HG02884 (cell line): Measurements from ENCODE around the gene CES3.
"Not testable (repeated sequence)": the region's sequence is repeated elsewhere in the genome, so short reads cannot be mapped to it uniquely, and the experiment has no call there.

Experiments
- ATAC-seq: cut with Tn5 transposase; IDR thresholded peaks from one replicate; pipeline ENCODE4 v1.9.1; 2021; ENCODE audit warnings: mild to moderate bottlenecking, moderate library complexity; ENCODE audit not compliant: unreplicated experiment

Gene CES3

GRCh38 chr16:66964049-66964448, 3.0 kb downstream of the CES3 start:
- no peak for ATAC-seq

- ATAC-seq, result no peak
Measured at GRCh38 chr16:66968847-66969246, 7.8 kb downstream of the CES3 start.

- no peak for ATAC-seq
Measured at GRCh38 chr16:66970775-66971720, 10.0 kb downstream of the CES3 start.

- ATAC-seq, result no peak
Measured at GRCh38 chr16:66972983-66973382, 11.9 kb downstream of the CES3 start.

GRCh38 chr16:66973716-66974115, 12.7 kb downstream of the CES3 start:
- ATAC-seq, result no peak

- not testable (repeated sequence) for ATAC-seq
Measured at GRCh38 chr16:66974156-66974931, 13.3 kb downstream of the CES3 start.

GRCh38 chr16:66974932-66975246, 13.8 kb downstream of the CES3 start:
- not testable (repeated sequence) for ATAC-seq

- ATAC-seq, result no peak
Measured at GRCh38 chr16:66975302-66975893, 14.3 kb downstream of the CES3 start.

GRCh38 chr16:66976746-66977145, 15.7 kb downstream of the CES3 start:
- ATAC-seq, result no peak

- ATAC-seq, result peak; percentile 70
Measured at GRCh38 chr16:66977341-66978113, 16.5 kb downstream of the CES3 start.

GRCh38 chr16:66979011-66979717, 18.1 kb downstream of the CES3 start:
- ATAC-seq, result no peak

- ATAC-seq, result no peak
Measured at GRCh38 chr16:66983033-66983432, 22.0 kb downstream of the CES3 start.

GRCh38 chr16:66984892-66985311, 23.8 kb downstream of the CES3 start:
- ATAC-seq, result no peak

- ATAC-seq, result no peak
Measured at GRCh38 chr16:66986559-66986958, 25.5 kb downstream of the CES3 start.

- no peak for ATAC-seq
Measured at GRCh38 chr16:66988197-66988788, 27.2 kb downstream of the CES3 start, which contains the start of gene CES4A. TSS of gene CES4A (plus strand) at chr16:66988589. CDS start at chr16:66988773, 184 bp downstream.

GRCh38 chr16:66991545-66992077, 30.5 kb downstream of the CES3 start:
- no peak for ATAC-seq

GRCh38 chr16:66993558-66993957, 32.5 kb downstream of the CES3 start:
- not testable (repeated sequence) for ATAC-seq

- ATAC-seq, result no peak
Measured at GRCh38 chr16:66996324-66996982, 35.4 kb downstream of the CES3 start.

GRCh38 chr16:66996983-66997358, 35.9 kb downstream of the CES3 start:
- ATAC-seq, result no peak
